GM21619 (cell line): ENCODE measurements around the gene MTTP.

ENCODE experiments used
- ATAC-seq: cut with Tn5 transposase; IDR thresholded peaks from one replicate; pipeline ENCODE4 v1.9.1; 2021; ENCODE audit not compliant: unreplicated experiment

The MTTP gene

GRCh38 chr4:99665983-99666382, 91.4 kb downstream of the MTTP start:
- no peak for ATAC-seq

- no peak for ATAC-seq
Observed at GRCh38 chr4:99668472-99668871, 93.8 kb downstream of the MTTP start.

- ATAC-seq = no peak
Observed at GRCh38 chr4:99669084-99669483, 94.5 kb downstream of the MTTP start.

DNA sequence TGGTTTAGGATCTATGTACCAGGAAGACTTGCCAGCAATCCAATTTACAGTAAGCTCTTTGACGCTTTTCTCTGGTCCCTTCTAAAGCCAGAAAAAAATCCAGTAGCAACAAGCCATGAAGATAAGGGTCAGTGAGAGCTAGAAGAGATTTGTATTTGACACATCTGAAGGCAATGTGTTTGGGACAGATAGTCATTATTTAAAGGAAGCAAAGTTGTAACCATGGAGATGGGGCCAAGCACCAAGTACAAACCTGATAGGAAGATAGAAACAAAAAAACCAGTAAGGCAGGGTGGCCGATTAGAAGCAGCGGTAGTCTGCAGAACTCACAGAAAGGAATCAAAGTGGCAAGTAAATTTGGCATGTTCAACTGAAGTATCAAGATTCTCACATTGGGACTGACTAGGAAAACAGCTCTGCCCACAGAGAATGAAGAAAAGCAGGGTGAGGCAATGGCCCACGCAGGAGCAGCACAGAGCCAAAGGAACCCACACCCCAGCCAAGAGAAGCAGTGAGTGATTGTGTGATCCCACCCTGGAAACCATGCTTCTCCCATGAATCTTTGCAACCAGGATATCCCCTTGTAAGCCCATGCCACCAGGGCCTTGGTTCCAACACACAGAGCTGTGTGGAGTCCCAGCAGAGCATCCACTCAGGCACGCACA, 95.9 kb downstream of the MTTP start:
- no peak for ATAC-seq
